WTC11 (cell line): Measurements from ENCODE around the gene SAMD4A. TPM values are rescaled to one million over a fixed set of nuclear protein-coding genes. Genes with fewer than 3 reads are reported as not detected.

Source experiments
- ATAC-seq: fragments of 200-7000 bp; cut with Tn5 transposase; 2 replicates; pipeline ENCODE4 v1.10.0; 2021; ENCODE audit warnings: mild to moderate bottlenecking, moderate library complexity
- CTCF ChIA-PET: fragments of 300-600 bp; sonication (Branson Sonifier 250); formaldehyde crosslinking; loops from one replicate; lab custom pipeline; 2021; ENCODE audit warnings: antibody characterized with exemption; lab: Charles Lee
- POLR2A ChIA-PET: fragments of 350-600 bp; sonication (Branson Sonifier 250); formaldehyde crosslinking; loops from one replicate; lab custom pipeline; 2021; ENCODE audit warnings: antibody characterized with exemption; lab: Charles Lee
- DNase-seq: peaks from one replicate; pipeline ENCODE4 v3.0.0; 2021; ENCODE audit warnings: low spot score
- H3K27ac Mint-ChIP-seq: 2 replicates; pipeline ENCODE4 v1.8.0; 2021; ENCODE audit warnings: mixed read lengths
- H3K27me3 Mint-ChIP-seq: 2 replicates; pipeline ENCODE4 v1.8.0; 2021; ENCODE audit warnings: low read depth, mild to moderate bottlenecking, moderate library complexity, mixed read lengths
- H3K36me3 Mint-ChIP-seq: 2 replicates; pipeline ENCODE4 v1.8.0; 2021; ENCODE audit warnings: mixed read lengths
- H3K4me1 Mint-ChIP-seq: 2 replicates; pipeline ENCODE4 v1.8.0; 2022; ENCODE audit warnings: mixed read lengths
- H3K4me3 Mint-ChIP-seq: 2 replicates; pipeline ENCODE4 v1.8.0; 2021; ENCODE audit warnings: mild to moderate bottlenecking, moderate library complexity, mixed read lengths
- H3K9me3 Mint-ChIP-seq: 2 replicates; pipeline ENCODE4 v1.8.0; 2021; ENCODE audit warnings: mixed read lengths
- ATF1 ChIP-seq: sonication (generic); formaldehyde crosslinking; IDR thresholded peaks from 2 replicates; pipeline ENCODE4 v1.8.1; 2023; ENCODE audit warnings: mild to moderate bottlenecking, moderate library complexity, missing genetic modification reagents
- CREB1 ChIP-seq: sonication (generic); formaldehyde crosslinking; IDR thresholded peaks from 2 replicates; pipeline ENCODE4 v1.8.0; 2023; ENCODE audit warnings: mild to moderate bottlenecking, missing genetic modification reagents
- EMX1 ChIP-seq: fragments of 250-450 bp; sonication (Bioruptor Pico); IDR thresholded peaks from 2 replicates; pipeline ENCODE4 v1.8.0; 2021; ENCODE audit warnings: mild to moderate bottlenecking
- ESRRA ChIP-seq: sonication (generic); formaldehyde crosslinking; IDR thresholded peaks from 2 replicates; pipeline ENCODE4 v1.8.1; 2022; ENCODE audit warnings: mild to moderate bottlenecking, missing genetic modification reagents, borderline replicate concordance
- FOXK1 ChIP-seq: sonication (generic); formaldehyde crosslinking; IDR thresholded peaks from 2 replicates; pipeline ENCODE4 v1.8.0; 2022; ENCODE audit warnings: mild to moderate bottlenecking, moderate library complexity, missing genetic modification reagents
- HMGXB4 ChIP-seq: sonication (generic); formaldehyde crosslinking; IDR thresholded peaks from 2 replicates; pipeline ENCODE4 v1.8.1; 2023; ENCODE audit warnings: mild to moderate bottlenecking, moderate library complexity, missing genetic modification reagents
- MAX ChIP-seq: sonication (generic); formaldehyde crosslinking; IDR thresholded peaks from 2 replicates; pipeline ENCODE4 v1.8.0; 2022; ENCODE audit warnings: mild to moderate bottlenecking, missing genetic modification reagents
- NR1H2 ChIP-seq: sonication (generic); formaldehyde crosslinking; IDR thresholded peaks from 2 replicates; pipeline ENCODE4 v1.9.0; 2021; ENCODE audit warnings: mild to moderate bottlenecking, moderate library complexity, missing genetic modification reagents
- RELA ChIP-seq: sonication (generic); formaldehyde crosslinking; IDR thresholded peaks from 2 replicates; pipeline ENCODE4 v1.8.1; 2022; ENCODE audit warnings: missing genetic modification reagents, mild to moderate bottlenecking, borderline replicate concordance
- SOX15 ChIP-seq: fragments of 250-450 bp; sonication (Bioruptor Pico); IDR thresholded peaks from 2 replicates; pipeline ENCODE4 v1.9.0; 2021; ENCODE audit warnings: mild to moderate bottlenecking
- TEAD4 ChIP-seq: sonication (generic); formaldehyde crosslinking; IDR thresholded peaks from 2 replicates; pipeline ENCODE4 v1.8.0; 2022; ENCODE audit warnings: mild to moderate bottlenecking, missing genetic modification reagents
- USF1 ChIP-seq: sonication (generic); formaldehyde crosslinking; IDR thresholded peaks from 2 replicates; pipeline ENCODE4 v1.8.0; 2022; ENCODE audit warnings: mild to moderate bottlenecking, missing genetic modification reagents
- ZNF423 ChIP-seq: fragments of 250-450 bp; sonication (Bioruptor Pico); IDR thresholded peaks from 2 replicates; pipeline ENCODE4 v2.1.2; 2022; ENCODE audit warnings: mild to moderate bottlenecking, moderate library complexity
- ZNF671 ChIP-seq: fragments of 250-450 bp; sonication (Bioruptor Pico); IDR thresholded peaks from 2 replicates; pipeline ENCODE4 v1.8.0; 2021; ENCODE audit warnings: mild to moderate bottlenecking
- total RNA-seq: library from RNA; stranded (reverse); gene quantifications from 3 replicates; pipeline ENCODE4 v1.2.3, GENCODE V29; 2021
- TF ChIP-seq, protein P1 (sequence below): sonication (generic); formaldehyde crosslinking; IDR thresholded peaks from 2 replicates; pipeline ENCODE4 v1.8.0; 2023; ENCODE audit warnings: missing genetic modification reagents, mild to moderate bottlenecking, borderline replicate concordance
- TF ChIP-seq, protein P2 (sequence below): sonication (generic); formaldehyde crosslinking; IDR thresholded peaks from 2 replicates; pipeline ENCODE4 v1.8.1; 2023; ENCODE audit warnings: mild to moderate bottlenecking, missing genetic modification reagents, moderate library complexity
- TF ChIP-seq, protein P3 (sequence below): sonication (generic); formaldehyde crosslinking; IDR thresholded peaks from 2 replicates; pipeline ENCODE4 v1.8.0; 2023; ENCODE audit warnings: missing genetic modification reagents
- TF ChIP-seq, protein P4 (sequence below): sonication (generic); formaldehyde crosslinking; IDR thresholded peaks from 2 replicates; pipeline ENCODE4 v1.8.0; 2023; ENCODE audit warnings: mild to moderate bottlenecking, missing genetic modification reagents

Gene SAMD4A
- total RNA-seq, 1 experiment from 2014 or later, result 6.0 TPM

DNA sequence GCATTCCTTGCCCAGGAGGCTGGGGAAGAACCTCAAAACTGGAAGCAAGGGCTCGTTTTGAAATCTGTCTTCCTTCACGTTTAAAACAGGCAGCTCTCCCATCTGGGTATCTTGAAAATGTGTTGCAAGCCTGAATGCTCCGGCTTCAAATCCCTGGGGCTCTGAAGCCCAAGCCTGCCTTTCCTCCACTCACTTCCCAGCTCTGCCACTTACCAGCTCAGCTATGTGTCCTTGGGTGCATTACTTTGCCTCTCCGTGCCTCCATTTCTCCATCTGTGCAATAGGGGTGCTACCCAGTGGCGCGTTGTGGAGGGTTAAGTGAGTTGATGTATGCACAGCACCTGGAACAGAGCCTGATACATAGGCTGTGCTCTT lies 238.1 kb downstream of the SAMD4A start:
- Mint-ChIP-seq H3K4me1 (peaks cover 21% of the 10 kb centered on the region), H3K9me3 (peaks cover 6% of the 10 kb centered on the region), H3K4me3 (no peak overlapping the region), H3K36me3 (no peaks in the 10 kb centered on the region), H3K27me3 (peaks cover 12% of the 10 kb centered on the region), H3K27ac (no peak overlapping the region)
- CTCF ChIA-PET, result interaction anchor here (0.6 to 5.5 kb wide), 17 partner anchors 9 to 385 kb away, joined by 3 to 51 read pairs (median 5); partner anchors contain the start of gene GCH1
- TF ChIP-seq ZNF671 (CRISPR knock-in tag) (no peak), ATF1 (CRISPR knock-in tag) (no peak), TEAD4 (CRISPR knock-in tag) (no peak), ZNF423 (CRISPR knock-in tag) (no peak), EMX1 (no peak), CREB1 (CRISPR knock-in tag) (no peak), USF1 (CRISPR knock-in tag) (no peak), MAX (no peak), SOX15 (no peak), RELA (no peak), FOXK1 (CRISPR knock-in tag) (no peak), ESRRA (CRISPR knock-in tag) (no peak), NR1H2 (CRISPR knock-in tag) (no peak), HMGXB4 (CRISPR knock-in tag) (no peak)
- TF ChIP-seq, protein P1, sequence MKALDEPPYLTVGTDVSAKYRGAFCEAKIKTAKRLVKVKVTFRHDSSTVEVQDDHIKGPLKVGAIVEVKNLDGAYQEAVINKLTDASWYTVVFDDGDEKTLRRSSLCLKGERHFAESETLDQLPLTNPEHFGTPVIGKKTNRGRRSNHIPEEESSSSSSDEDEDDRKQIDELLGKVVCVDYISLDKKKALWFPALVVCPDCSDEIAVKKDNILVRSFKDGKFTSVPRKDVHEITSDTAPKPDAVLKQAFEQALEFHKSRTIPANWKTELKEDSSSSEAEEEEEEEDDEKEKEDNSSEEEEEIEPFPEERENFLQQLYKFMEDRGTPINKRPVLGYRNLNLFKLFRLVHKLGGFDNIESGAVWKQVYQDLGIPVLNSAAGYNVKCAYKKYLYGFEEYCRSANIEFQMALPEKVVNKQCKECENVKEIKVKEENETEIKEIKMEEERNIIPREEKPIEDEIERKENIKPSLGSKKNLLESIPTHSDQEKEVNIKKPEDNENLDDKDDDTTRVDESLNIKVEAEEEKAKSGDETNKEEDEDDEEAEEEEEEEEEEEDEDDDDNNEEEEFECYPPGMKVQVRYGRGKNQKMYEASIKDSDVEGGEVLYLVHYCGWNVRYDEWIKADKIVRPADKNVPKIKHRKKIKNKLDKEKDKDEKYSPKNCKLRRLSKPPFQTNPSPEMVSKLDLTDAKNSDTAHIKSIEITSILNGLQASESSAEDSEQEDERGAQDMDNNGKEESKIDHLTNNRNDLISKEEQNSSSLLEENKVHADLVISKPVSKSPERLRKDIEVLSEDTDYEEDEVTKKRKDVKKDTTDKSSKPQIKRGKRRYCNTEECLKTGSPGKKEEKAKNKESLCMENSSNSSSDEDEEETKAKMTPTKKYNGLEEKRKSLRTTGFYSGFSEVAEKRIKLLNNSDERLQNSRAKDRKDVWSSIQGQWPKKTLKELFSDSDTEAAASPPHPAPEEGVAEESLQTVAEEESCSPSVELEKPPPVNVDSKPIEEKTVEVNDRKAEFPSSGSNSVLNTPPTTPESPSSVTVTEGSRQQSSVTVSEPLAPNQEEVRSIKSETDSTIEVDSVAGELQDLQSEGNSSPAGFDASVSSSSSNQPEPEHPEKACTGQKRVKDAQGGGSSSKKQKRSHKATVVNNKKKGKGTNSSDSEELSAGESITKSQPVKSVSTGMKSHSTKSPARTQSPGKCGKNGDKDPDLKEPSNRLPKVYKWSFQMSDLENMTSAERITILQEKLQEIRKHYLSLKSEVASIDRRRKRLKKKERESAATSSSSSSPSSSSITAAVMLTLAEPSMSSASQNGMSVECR (CRISPR knock-in tag), result no peak
- TF ChIP-seq, protein P2, sequence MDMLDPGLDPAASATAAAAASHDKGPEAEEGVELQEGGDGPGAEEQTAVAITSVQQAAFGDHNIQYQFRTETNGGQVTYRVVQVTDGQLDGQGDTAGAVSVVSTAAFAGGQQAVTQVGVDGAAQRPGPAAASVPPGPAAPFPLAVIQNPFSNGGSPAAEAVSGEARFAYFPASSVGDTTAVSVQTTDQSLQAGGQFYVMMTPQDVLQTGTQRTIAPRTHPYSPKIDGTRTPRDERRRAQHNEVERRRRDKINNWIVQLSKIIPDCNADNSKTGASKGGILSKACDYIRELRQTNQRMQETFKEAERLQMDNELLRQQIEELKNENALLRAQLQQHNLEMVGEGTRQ (CRISPR knock-in tag), result no peak
- TF ChIP-seq, protein P3, sequence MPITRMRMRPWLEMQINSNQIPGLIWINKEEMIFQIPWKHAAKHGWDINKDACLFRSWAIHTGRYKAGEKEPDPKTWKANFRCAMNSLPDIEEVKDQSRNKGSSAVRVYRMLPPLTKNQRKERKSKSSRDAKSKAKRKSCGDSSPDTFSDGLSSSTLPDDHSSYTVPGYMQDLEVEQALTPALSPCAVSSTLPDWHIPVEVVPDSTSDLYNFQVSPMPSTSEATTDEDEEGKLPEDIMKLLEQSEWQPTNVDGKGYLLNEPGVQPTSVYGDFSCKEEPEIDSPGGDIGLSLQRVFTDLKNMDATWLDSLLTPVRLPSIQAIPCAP, result no peak
- TF ChIP-seq, protein P4, sequence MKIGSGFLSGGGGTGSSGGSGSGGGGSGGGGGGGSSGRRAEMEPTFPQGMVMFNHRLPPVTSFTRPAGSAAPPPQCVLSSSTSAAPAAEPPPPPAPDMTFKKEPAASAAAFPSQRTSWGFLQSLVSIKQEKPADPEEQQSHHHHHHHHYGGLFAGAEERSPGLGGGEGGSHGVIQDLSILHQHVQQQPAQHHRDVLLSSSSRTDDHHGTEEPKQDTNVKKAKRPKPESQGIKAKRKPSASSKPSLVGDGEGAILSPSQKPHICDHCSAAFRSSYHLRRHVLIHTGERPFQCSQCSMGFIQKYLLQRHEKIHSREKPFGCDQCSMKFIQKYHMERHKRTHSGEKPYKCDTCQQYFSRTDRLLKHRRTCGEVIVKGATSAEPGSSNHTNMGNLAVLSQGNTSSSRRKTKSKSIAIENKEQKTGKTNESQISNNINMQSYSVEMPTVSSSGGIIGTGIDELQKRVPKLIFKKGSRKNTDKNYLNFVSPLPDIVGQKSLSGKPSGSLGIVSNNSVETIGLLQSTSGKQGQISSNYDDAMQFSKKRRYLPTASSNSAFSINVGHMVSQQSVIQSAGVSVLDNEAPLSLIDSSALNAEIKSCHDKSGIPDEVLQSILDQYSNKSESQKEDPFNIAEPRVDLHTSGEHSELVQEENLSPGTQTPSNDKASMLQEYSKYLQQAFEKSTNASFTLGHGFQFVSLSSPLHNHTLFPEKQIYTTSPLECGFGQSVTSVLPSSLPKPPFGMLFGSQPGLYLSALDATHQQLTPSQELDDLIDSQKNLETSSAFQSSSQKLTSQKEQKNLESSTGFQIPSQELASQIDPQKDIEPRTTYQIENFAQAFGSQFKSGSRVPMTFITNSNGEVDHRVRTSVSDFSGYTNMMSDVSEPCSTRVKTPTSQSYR (CRISPR knock-in tag), result no peak
- POLR2A ChIA-PET, result interaction anchor here (0.7 to 1.8 kb wide), 2 partner anchors 22 to 239 kb away, joined by 3 to 6 read pairs; no protein-coding TSS in a partner anchor
- ATAC-seq, result no peak
- DNase-seq, result no peak
